GM18505 (cell line): Measurements from ENCODE around the gene IL15RA.

Experiments
- ATAC-seq: cut with Tn5 transposase; IDR thresholded peaks from one replicate; pipeline ENCODE4 v1.9.1; 2021; ENCODE audit not compliant: unreplicated experiment
- POLR2A ChIP-seq: IDR thresholded peaks from 4 replicates; pipeline ENCODE4 v1.6.1; 2011; ENCODE audit warnings: borderline replicate concordance; ENCODE audit not compliant: insufficient read depth, insufficient read length; ENCODE audit errors: extremely low read depth

The IL15RA gene

GRCh38 chr10:5991708-5992107 lies 14.4 kb upstream of the IL15RA start:
- ATAC-seq, result no peak
- no peak for TF ChIP-seq POLR2A

- ATAC-seq, result no peak
- no peak for TF ChIP-seq POLR2A
These were observed 12.4 kb upstream of the IL15RA start for GRCh38 chr10:5989756-5990155.

GRCh38 chr10:5988336-5988920 lies 11.1 kb upstream of the IL15RA start:
- no peak for ATAC-seq
- TF ChIP-seq POLR2A, result no peak

DNA sequence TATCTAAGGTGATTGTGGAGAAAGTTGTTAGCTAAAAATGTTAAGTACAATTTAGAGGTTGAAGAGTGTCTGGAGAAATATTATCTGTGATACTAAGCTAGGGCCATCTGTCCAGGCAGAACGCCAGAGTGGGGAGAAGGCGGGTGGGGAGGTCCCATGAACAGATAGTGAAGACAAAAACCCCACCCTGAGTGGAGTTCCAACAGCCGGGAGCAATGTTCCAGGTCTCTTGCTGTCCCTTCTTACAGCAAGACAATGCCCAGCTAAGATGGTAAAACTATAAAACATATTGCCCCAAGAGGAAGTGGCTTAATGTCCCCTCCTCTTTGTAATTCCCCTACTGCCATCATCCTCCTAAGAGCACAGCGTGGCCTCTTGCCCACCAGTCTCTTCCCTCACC lies 10.4 kb upstream of the IL15RA start:
- no peak for ATAC-seq
- no peak for TF ChIP-seq POLR2A

- no peak for ATAC-seq
- TF ChIP-seq POLR2A, result no peak
These were observed 7.7 kb upstream of the IL15RA start for GRCh38 chr10:5985029-5985428.

GRCh38 chr10:5983774-5984173 lies 6.4 kb upstream of the IL15RA start:
- ATAC-seq, result no peak
- TF ChIP-seq POLR2A, result no peak

- TF ChIP-seq POLR2A, result no peak
- ATAC-seq, result no peak
These were observed 4.2 kb upstream of the IL15RA start for GRCh38 chr10:5981529-5981928.

- ATAC-seq, result no peak
- no peak for TF ChIP-seq POLR2A
These were observed 817 bp upstream of the IL15RA start for GRCh38 chr10:5978230-5978489.

GRCh38 chr10:5976512-5977470 lies 552 bp downstream of the IL15RA start:
- peak; percentile 14 for ATAC-seq
- TF ChIP-seq POLR2A, result peak; percentile 8

DNA sequence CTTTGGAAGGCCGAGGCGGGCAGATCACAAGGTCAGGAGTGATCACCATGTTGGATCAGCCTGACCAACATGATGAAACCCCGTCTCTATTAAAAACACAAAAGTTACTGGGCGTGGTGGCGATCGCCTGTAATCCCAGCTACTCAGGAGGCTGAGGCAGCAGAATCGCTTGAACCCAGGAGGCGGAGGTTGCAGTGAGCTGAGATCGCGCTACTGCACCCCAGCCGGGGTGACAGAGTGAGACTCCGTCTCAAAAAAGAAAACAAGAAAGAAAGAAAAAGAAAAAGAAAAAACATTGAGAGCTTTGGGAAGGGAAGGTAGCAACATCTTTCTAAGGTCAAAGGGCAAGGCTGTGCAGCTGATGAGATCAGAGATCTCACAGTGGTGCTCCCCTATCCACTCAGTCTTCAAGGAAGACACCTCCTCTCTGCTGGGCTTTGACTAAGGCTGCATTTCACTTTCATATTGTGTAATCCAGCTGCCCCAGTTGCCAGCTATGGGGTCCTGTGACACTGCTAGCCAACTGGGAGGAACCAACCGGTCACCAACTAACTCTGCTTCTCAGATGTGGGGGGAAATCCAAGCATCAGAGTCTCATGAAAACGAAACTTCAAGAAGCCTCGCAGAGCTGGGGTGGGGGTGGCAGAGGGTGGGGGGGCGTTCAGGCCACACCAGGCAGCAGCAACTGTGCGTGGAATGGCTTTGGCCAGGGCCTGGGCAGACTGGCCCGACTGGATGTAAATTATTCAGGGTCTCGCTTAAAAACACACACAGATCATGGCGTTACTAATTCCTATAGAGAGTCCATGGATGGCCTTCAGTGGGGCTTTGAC lies 1.5 kb downstream of the IL15RA start:
- TF ChIP-seq POLR2A, result peak; percentile 45
- ATAC-seq, result peak; percentile 48

- no peak for ATAC-seq
- TF ChIP-seq POLR2A, result no peak
These were observed 4.3 kb downstream of the IL15RA start for GRCh38 chr10:5973069-5973468.

GRCh38 chr10:5971886-5972285 lies 5.5 kb downstream of the IL15RA start:
- TF ChIP-seq POLR2A, result no peak

GRCh38 chr10:5971315-5971832 lies 6.0 kb downstream of the IL15RA start:
- peak; percentile 45 for TF ChIP-seq POLR2A
- no peak for ATAC-seq

More at GRCh38 chr10:5971886-5972285, 5.5 kb downstream of the IL15RA start:
- ATAC-seq, result no peak
